ENCODE data around the gene ACLY.

DNA sequence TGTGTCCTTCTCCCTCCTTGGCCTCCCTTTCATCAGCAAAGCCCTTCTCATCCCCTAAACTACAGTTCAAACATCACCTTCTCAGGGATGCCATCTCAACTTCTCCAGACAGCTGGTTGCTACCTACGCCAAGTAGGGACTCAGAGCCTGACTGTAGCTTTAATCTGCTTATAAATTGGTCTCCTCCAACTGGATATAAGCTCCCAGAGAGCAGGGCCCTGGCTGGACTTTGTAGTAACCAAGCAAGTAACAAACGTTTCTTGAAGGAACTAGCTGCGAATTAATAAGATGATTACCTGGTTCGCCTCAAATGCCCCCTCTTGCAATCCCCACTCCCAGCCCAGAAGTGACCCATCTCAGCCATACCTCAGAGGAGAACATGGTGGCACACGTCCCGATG, 36.0 kb downstream of the ACLY start:
- TF ChIP-seq NFIC (IDR thresholded peaks at IDR 0.05; ENCODE audit: low read depth, low read length) (no peak), NRF1 (conservative IDR thresholded peaks at IDR 0.05; ENCODE audit: low read depth, low read length) (no peak), BHLHE40 (IDR thresholded peaks at IDR 0.05; ENCODE audit: borderline replicate concordance in 1 of 2, low read depth in 2 of 2, low read length in 1 of 2) (no peak), EP300 (IDR thresholded peaks at IDR 0.05; ENCODE audit: borderline replicate concordance in 1 of 2, control insufficient read depth in 1 of 2, low read depth in 2 of 2, low read length in 2 of 2) (no peak), RCOR1 (conservative IDR thresholded peaks at IDR 0.05; ENCODE audit: low read depth, low read length) (no peak)
- TF ChIP-seq, protein P1, sequence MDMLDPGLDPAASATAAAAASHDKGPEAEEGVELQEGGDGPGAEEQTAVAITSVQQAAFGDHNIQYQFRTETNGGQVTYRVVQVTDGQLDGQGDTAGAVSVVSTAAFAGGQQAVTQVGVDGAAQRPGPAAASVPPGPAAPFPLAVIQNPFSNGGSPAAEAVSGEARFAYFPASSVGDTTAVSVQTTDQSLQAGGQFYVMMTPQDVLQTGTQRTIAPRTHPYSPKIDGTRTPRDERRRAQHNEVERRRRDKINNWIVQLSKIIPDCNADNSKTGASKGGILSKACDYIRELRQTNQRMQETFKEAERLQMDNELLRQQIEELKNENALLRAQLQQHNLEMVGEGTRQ (IDR thresholded peaks at IDR 0.05; ENCODE audit: borderline replicate concordance, low read depth, low read length): no peak

Measured in GM12878 (cell line).